Left ventricle myocardium inferior (tissue), 1 donor: ENCODE measurements around the gene GLRX3. TPM values are rescaled to one million over a fixed set of nuclear protein-coding genes. Genes with fewer than 3 reads are reported as not detected.

Experiments used
- DNase-seq: peaks from one replicate; pipeline ENCODE4 v3.0.0-alpha.2; 2020
- H3K27ac ChIP-seq: fragments of 200-600 bp; replicated peaks from 2 replicates; pipeline ENCODE4 v1.8.0; 2021
- H3K27me3 ChIP-seq: fragments of 200-600 bp; 2 replicates; pipeline ENCODE4 v1.8.0; 2021; ENCODE audit warnings: low read depth
- H3K36me3 ChIP-seq: fragments of 200-600 bp; 2 replicates; pipeline ENCODE4 v1.8.0; 2021
- H3K4me1 ChIP-seq: fragments of 200-600 bp; 2 replicates; pipeline ENCODE4 v1.8.0; 2021
- H3K4me3 ChIP-seq: fragments of 200-600 bp; 2 replicates; pipeline ENCODE4 v1.8.0; 2021; ENCODE audit warnings: mild to moderate bottlenecking, moderate library complexity
- H3K9me3 ChIP-seq: fragments of 200-600 bp; replicated peaks from 2 replicates; pipeline ENCODE4 v1.8.0; 2021
- intact Hi-C: fragments of 100-400 bp; cut with micrococcal nuclease; formaldehyde crosslinking; loops from one replicate; pipeline ENCODE4 v1.11.0; 2022
- total RNA-seq: library from RNA; stranded (reverse); fragmentation: NEBNext Ultra II Directional; extraction: Animal tissue kit (Norgen Biotek cat#: 25700); gene quantifications from one replicate; pipeline ENCODE4 v1.2.1, GENCODE V29; 2021
- TF ChIP-seq, protein P1 (sequence below): fragments of 200-600 bp; IDR thresholded peaks from 2 replicates; pipeline ENCODE4 v1.8.0; 2021; ENCODE audit warnings: antibody characterized with exemption, mild to moderate bottlenecking, borderline replicate concordance
- donor health status: DM: no; HTN: yes; CAD: no; lungs with severe emphysema.

The GLRX3 gene
- total RNA-seq, 1 donor from 2014 or later: 69.2 TPM

DNA sequence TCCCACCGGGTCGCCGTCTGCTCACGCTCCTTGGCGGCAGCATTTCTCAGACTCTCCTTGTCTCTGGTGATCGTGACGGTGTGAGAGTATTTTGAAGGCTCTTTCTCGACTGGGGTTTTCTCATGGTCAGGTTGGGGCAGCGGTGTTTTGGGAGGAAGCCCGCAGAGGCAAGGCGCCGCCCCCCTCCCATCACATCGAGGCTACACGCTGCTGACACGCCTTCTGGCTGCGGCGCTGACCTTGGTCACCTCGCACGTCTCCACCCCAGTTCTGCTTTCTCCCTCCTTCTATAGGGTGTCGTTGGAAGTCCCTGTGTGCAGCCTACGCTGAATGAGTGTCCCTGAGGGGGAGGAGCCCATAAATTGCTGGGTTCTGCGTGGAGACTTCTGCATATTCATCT is 55.2 kb downstream of the GLRX3 start:
- intact Hi-C loops: no loop called here
- no peak for DNase-seq
- H3K4me3 ChIP-seq: no peak overlapping the region
- no peak overlapping the region for H3K27ac ChIP-seq
- H3K27me3 ChIP-seq: peaks cover 6% of the 10 kb centered on the region
- TF ChIP-seq, protein P1, sequence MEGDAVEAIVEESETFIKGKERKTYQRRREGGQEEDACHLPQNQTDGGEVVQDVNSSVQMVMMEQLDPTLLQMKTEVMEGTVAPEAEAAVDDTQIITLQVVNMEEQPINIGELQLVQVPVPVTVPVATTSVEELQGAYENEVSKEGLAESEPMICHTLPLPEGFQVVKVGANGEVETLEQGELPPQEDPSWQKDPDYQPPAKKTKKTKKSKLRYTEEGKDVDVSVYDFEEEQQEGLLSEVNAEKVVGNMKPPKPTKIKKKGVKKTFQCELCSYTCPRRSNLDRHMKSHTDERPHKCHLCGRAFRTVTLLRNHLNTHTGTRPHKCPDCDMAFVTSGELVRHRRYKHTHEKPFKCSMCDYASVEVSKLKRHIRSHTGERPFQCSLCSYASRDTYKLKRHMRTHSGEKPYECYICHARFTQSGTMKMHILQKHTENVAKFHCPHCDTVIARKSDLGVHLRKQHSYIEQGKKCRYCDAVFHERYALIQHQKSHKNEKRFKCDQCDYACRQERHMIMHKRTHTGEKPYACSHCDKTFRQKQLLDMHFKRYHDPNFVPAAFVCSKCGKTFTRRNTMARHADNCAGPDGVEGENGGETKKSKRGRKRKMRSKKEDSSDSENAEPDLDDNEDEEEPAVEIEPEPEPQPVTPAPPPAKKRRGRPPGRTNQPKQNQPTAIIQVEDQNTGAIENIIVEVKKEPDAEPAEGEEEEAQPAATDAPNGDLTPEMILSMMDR: no peak
- H3K9me3 ChIP-seq: no peaks in the 10 kb centered on the region
- H3K4me1 ChIP-seq: peaks cover 26% of the 10 kb centered on the region
- H3K36me3 ChIP-seq: peaks cover 16% of the 10 kb centered on the region

DNA sequence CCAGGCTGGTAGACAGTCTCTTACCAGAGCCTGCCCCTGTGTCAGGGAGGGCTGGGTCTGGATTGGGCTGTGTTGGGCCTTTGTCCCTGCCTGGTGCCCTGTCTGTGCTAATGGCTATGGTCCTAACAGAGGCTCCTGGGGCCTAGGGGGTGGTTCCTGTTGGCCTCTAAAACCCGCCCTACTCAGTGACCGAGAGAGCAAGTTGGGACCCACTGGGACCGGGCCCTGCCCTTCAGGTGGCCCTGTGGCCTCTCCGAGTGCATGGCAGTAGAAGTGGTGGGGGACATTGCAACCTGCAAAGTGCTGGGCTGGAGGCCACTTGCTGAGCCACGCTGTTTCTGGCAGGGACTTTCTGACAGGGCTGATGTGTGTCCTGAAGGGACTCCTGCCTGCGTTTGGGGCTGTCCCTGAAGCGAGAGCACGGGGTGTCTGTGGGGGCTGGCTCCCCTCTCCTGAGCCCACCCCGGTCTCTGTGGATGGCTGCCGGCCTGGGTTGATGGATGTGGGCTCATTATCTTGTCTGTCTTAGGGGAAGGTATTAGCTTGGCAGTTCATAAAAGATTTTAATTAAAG is 56.2 kb downstream of the GLRX3 start:
- Histone ChIP-seq H3K27ac (no peak overlapping the region), H3K36me3 (peaks cover 8% of the 10 kb centered on the region), H3K4me1 (peaks cover 26% of the 10 kb centered on the region), H3K27me3 (peaks cover 6% of the 10 kb centered on the region), H3K9me3 (no peaks in the 10 kb centered on the region), H3K4me3 (no peak overlapping the region)
- no peak for DNase-seq
- intact Hi-C loops: no loop called here
- TF ChIP-seq, protein P1: no peak

DNA sequence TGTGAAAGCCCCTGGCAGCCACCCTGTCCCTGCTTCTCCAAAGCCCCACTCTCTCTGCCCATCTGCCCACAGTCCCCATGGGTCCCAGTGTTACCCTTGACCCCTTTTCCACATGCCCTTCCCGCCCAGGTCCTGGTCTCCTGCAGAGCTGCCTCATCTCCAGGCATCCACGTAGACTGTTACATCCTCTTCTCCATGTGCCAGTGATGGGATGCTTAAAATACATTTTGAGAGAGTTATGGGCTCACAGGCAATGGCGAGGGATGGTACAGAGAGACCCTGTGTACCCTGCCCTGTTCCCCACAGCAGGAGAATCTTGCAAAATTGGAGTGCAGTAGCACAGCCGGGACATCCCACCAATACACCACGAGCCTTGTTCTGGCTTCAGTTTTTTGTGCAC is 56.8 kb downstream of the GLRX3 start:
- intact Hi-C loops: no loop called here
- DNase-seq: no peak
- Histone ChIP-seq H3K27me3 (peaks cover 6% of the 10 kb centered on the region), H3K4me3 (no peak overlapping the region), H3K4me1 (peaks cover 26% of the 10 kb centered on the region), H3K36me3 (peaks cover under 1% of the 10 kb centered on the region), H3K27ac (no peak overlapping the region), H3K9me3 (no peaks in the 10 kb centered on the region)
- TF ChIP-seq, protein P1: no peak

DNA sequence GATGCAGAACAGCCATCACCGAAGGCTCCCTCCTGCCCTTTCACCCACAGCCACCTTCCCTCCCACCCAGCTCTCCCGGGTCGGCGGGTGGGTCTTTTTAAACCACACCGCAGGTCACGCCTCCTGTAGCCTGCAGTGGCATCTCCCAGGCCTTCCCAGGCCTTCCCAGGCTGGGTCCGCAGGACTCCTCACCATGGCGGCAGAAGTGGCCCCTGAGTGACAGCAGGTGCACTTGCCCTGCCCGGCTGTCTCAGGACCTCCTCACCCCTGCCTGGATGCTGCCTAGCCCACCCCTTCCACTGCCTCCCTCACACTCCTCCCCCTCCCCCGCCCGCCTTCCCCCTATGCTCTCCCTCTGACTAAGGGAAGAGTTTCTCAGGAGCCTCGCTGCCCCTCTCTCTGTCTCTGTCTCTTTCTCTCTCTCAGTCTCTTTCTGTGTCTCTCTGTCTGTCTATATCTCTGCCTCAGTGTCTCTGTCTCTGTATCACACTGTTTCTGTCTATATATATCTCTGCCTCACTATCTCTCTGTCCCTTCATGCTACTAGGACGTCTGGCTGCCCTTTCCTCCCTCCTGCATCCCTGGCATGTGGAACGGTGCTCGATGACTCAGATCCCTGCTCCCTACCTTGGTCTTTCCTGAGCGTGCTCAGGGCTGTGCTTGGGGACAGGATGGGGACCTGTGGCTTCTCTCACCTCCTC is 57.5 kb downstream of the GLRX3 start:
- peaks cover 26% of the 10 kb centered on the region for H3K4me1 ChIP-seq
- intact Hi-C loops: no loop called here
- H3K27me3 ChIP-seq: peaks cover 6% of the 10 kb centered on the region
- no peak overlapping the region for H3K27ac ChIP-seq
- no peaks in the 10 kb centered on the region for H3K9me3 ChIP-seq
- no peak overlapping the region for H3K4me3 ChIP-seq
- TF ChIP-seq, protein P1: no peak
- no peak for DNase-seq
- no peaks in the 10 kb centered on the region for H3K36me3 ChIP-seq

DNA sequence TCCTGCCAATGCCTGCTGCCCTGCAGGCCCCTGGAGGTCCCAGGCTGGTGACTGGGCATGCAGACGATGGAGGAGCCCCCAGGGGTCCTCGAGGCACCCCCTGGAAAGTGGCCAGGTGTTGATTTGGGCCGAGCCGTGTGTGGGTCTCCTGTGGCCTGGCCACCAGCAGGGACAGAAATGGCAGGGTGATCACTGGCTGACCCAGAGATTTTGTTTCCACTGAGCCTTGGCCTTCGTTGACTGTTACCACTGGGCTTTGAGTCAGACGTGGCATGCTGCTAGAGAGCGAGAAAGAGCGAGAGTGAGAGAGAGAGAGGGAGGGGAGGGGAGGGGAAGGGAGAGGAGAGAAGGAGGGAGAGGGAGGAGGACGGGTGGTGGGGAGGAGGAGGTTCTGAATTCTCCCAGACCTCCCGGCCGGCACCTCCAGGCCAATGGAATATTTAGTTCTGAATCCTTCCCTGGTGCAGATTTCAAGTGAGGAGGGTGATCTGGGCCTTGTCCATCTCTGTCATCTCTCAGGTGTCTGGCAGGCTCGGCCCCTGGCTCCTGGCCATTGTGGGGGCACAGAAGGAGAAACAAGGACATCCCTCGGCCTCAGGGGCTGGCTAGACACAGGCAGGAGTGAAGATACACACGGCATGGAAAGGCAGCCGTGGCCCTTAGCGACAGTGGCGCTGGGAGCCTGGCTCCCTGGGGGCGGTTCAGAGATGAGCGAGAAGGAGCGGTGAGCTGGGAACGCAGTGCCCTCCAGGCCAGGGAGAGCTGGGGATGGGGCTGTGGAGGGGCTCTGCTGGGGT is 58.2 kb downstream of the GLRX3 start:
- H3K27me3 ChIP-seq: peaks cover 6% of the 10 kb centered on the region
- peaks cover 26% of the 10 kb centered on the region for H3K4me1 ChIP-seq
- no peak overlapping the region for H3K4me3 ChIP-seq
- H3K27ac ChIP-seq: no peak overlapping the region
- TF ChIP-seq, protein P1: no peak
- intact Hi-C loops: no loop called here
- H3K36me3 ChIP-seq: no peaks in the 10 kb centered on the region
- no peak for DNase-seq
- no peaks in the 10 kb centered on the region for H3K9me3 ChIP-seq
